NK-92 (cell line): Measurements from ENCODE around the gene SYT7.

Source experiments
- DNase-seq: peaks from one replicate; lab custom pipeline; 2025; ENCODE audit not compliant: unreplicated experiment; lab: John Stamatoyannopoulos, UW

The SYT7 gene

DNA sequence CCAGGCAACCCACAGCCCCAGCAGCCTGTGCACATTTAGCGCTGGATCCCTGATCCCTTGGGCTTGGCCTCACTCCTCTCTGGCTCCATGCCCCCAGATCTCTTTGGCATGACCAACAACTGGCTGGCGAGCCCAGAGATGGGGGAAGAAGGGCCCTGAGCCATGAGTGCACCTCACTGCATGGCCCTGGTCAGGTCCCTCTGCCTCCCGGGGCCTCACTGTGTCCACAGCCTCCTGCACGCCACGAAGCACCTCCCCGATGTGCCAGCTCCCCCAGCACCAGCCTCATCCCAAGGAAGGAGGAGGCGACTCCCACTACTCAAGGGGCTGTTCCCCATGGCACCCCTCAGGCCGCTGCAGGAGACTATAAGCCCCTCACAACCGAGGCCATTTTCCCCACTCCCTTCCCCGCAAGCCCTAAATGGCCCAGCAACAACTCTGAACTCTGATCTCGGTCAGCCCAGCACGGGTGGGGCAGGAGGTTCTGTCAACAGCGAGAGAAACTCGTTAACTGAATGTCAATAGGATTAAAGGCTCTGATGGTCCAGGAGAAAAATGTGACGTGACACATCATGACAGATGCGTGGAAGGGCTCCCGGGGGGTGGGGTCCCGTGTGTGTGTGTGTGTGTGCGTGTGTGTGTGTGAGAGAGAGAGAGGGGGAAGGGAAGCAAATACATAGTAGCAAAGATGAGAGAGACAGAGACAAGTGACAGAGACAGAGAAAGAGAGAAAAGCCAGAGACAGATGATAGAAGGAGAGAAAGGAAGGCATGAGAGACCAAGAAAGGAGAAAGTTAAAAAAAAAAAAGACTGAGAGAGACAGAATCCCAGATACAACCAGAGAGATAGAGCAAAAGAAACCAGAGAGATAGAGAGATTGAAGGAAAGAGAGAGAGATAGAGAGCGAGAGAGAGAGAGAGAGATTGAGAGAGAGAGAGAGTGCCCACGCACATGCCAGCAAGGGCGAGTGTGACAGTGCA, 28.4 kb upstream of the SYT7 start:
- no peak for DNase-seq

DNA sequence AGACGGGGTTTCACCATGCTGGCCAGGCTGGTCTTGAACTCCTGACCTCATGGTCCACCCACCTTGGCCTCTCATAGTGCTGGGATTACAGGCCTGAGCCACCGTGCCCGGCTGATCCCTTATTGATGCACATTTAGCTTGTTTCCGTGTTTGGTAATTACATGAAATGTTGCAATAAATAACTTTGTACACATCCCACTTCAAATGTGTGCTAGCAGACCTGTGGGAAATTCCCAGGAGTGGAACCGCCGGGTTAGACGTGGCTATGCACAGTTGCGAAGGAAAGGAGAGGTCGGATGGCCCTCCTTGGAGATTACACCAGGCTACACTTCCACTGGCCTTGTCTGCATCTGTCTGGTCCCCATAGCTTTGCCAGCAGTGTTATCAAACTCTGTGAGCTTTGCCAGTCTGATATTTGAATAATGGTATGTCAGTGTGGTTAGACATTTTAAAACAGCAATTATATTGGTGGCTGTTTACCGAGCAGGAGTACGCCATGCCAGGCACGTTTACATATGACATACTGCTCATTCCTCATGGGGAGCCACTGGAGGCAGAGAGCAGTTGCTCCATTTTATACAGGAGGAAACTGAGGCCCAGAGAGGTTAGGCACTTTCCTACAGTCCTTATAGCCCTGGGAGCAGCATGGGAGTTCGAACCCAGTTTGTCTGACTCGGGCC, 27.2 kb upstream of the SYT7 start:
- DNase-seq: no peak

DNA sequence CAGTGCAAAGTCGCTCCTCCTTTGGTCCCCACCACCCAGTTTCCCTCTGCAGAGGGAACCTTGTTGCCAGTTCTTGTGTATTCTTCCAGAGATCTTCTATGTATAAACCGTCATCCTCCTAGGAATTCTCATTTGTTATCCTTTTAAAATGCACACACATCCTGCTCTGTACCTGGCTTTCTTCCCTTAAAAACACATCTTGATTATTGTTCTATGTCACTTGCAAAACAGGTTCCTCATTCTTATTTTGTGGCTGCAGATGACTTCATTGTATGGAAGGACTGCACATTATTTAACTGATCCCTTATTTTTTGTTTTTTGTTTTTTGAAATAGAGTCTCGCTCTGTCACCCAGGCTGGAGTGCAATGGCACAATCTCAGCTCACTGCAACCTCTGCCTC, 26.6 kb upstream of the SYT7 start:
- no peak for DNase-seq

DNA sequence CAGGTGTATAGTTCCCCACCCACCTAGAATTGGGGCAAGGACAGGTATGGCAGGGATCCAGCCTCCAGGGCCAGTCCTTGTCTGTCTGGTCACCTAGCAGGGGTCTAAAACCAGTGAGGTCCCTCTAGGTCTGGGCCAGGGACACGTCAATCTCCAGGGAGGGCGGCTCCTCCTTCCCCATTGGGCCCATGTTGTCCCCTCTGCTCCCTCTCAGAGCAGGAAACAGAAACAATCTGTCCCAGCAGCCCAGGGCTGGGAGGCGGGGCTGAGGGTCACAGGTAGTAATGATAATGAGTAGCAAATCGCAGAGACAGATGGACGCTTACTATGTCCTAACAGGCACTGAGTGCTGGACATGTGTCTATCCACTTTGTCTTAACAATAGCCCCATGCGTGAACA, 22.8 kb upstream of the SYT7 start:
- no peak for DNase-seq

DNA sequence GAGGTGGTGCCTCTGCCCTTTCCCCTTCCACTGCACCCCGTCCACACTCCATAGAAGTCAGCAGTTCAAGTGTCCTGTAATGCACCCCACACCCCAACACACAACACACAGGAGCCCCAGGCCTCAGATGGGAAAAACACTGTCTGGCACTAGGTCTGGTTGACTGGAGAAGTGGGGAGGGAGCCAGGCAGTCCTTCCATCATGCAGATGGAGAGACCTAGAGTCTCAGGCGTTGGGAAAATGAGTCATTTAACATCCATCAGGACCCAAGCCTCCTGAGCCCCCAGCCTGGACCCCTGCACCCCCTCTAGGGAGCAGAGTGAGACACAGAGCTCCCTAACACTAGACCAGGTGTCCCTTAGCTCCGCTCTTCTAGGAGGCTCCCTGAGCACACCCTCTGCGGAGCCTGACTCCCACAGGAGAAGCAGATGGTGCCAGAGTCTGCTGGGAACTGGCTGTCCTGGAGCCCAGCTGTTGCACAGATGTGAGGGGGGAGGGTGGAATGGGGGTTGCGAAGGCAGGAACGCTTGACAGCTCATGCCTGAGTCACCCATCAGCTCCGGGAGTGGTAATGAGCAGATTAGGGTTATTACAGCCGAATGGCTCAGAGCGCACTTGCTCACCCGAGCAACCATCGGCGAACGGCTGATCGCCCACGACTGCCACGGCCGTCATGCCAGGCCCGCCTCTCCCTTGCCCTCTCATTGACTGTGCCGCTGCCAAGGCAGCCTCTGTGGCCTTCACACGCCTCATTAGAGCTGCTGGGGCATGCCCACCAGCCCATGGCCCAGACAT, 22.1 kb upstream of the SYT7 start:
- no peak for DNase-seq

DNA sequence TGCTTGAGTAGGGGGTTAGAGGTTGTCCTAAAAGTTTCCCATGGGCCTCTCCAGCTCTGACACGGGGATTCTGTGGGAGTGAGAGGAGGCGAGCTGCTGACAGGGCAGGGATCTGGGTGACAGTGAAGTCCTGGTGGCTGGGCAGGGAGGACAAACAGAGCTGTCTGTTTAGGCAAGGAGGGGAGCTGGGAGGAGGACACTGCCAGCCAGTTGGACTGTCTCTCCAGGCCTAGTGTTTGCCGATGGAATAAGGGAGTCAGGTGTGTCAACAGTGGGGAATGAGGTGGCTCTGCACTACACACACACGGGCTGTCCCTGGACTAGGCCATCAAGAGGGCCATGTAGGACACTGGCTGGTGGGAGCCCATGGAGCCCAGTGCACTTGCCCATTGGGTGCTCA, 20.6 kb upstream of the SYT7 start:
- DNase-seq: no peak

DNA sequence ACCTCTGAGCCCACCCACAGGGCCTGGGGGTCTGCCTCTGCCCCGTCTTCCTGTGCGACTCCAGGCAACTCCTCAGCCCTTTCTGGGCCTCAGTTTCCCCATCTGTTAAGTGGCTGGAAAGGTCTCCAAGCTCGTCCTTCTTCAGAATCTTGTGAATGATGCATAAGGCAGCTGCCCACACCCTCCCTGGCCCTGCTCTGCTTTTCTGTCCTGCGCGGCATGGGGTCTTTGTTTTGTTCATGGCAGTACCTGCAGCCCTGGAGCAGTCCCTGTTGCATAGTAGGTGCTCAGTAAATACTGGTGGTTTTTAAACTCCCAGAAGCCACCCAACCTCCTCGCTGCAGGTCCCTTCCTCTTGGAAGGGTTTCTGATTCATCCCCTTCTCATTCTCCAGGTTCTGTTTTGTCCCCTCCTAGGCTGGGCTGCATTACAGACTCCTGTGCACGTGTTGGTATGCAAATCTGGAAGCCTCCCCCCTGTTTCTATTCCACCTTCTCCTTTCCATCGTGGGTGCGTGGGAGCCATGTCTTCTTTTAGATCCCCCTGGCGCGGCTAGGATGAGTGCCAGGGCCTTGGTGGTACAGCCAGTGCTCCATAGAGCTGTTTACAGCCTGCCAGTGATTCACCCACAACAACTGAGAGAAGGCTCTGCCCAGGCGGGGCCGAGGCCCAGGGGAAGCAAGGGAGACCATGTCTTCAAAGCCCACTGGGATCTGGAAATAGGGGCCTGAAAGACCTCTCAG, 19.3 kb upstream of the SYT7 start:
- DNase-seq: no peak

DNA sequence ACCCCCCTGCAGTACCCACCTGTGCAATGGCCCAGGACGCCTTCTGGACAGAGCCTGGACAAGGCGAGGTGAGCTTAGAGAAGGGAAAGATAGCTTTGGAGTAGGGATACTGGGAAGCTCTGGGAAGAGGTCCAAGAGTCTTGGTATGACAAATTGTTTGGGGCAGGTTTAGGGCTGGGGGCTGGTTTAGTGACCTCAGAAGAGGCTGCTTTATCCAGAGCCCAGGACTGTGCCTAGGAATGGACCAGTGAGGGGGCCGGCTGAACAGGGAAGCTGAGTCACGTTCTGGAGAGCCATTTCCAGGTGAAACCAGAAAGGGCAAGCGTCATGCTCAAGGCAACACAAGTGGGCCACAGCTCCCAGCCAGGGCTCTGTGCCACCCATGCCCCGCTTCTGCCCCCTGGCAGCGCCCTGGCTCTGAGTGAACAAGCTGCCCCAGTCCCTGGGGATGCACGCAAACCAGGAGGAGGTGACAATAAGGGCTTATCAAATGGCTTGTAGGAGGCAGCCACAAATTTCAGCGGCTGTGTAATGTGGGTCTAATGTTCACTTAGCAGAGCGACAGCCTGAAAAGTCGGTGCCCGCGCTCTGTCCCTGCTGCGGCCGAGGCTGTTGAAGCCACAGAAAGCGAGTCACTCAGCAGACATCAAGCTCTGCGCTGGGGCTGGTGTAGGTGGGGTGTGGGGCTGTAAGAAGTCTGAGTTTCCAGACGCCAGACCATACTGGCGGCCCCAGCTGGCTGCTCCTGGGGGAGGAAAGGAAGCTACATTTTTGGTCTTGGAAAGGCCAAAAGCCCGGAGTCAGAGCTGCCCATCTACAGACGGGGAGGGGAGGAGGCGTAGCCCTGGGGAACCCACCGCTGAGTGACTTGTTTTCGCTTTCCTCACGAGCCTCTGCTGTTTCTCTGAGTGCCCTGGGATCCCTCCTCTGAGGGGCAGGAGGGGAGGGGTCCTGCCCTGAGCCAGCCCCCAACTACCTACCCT, 18.3 kb upstream of the SYT7 start:
- no peak for DNase-seq

DNA sequence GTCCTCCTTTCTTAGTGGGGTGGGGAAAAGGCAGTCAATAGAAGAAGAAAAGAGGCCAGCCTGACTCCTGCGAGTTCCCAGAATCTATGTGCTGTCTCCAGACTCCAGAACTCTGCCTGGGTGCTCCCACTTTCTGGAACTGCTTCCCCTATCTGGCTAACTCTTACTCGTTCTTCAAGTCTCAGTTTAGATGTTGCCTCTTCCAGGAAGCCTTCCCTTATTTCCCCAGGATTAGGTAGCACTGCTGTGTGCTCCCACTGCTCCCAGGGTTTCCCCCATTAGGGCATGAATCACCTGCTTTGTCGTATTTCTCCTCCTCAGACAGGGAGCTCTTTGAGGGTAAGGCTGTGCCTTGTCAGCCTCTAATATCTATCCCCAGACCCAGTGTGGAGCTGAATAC, 17.5 kb upstream of the SYT7 start:
- DNase-seq: no peak

DNA sequence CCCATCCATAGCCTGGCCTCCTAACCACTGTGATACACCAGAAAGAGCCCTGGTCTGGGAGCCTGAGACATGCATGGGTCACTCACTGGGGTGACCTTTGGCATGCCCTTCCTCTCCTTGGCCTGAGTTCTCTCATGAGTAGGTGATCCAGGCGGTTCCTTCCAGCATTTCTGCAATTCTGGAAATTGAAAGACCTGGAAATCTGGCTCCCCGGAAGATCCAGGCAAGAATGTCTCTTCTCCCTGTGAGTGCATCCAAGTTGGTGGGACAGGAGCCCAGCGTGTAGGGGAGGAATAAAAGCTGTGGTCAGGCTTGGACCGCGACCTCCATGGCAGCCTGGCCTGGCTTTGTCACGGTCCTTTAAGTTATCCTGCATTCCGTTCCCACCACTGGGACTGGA, 16.1 kb upstream of the SYT7 start:
- DNase-seq: no peak

DNA sequence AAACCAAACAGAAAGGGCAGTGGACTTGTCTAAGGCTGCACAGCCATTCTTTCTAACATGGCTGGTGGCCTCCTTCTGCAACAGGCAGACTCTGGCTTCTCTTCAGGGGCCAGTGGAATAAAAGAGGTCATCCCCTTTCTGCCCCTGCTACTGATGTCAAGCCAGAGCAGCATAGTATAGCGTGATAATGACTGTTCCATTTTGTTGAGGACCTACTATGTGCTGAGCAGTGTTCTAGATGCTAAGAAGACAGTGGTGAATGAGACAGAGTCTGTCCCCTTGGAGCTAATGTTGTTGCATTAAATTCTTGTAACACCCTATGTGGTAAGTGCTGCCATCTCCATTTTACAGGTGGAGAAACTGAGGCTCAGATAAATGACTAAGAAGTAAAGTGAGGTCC, 15.7 kb upstream of the SYT7 start:
- no peak for DNase-seq

DNA sequence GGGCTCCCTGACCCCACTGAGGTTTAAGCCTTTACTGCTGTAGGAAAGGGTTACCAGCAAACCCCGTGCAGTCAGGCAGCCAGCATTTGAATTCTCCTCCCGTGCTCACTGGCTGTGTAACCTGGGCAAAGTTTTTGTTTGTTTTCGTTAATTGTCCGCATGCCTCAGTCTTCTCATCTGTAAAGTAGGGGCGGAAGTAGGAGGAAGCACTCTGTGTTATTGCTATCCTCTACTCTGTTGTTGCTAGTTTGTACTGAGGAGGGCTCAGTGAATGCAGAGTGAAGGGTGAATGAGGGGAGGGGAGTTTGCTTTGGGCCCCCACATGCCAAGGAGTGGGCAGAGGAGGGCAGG, 14.0 kb upstream of the SYT7 start:
- no peak for DNase-seq

DNA sequence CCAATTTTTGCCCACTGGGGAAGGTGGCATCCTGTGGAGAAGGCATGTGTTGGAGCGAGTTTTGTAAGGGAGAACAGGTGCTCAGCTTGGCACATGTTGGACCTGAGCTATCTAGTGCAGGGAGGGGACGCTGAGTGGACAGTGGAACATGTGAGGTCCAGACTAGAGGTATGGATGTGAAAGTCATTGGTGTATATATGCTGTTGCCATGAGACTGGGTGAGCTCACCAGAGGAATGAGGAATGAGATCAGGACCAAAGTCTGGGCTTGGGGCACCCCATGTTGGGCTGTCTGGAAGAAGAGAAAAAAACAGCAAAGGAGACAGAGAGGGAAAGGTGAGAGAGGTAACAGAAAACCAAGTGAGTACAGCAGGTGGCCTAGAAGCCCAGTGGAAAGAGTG, 12.3 kb upstream of the SYT7 start:
- DNase-seq: no peak

DNA sequence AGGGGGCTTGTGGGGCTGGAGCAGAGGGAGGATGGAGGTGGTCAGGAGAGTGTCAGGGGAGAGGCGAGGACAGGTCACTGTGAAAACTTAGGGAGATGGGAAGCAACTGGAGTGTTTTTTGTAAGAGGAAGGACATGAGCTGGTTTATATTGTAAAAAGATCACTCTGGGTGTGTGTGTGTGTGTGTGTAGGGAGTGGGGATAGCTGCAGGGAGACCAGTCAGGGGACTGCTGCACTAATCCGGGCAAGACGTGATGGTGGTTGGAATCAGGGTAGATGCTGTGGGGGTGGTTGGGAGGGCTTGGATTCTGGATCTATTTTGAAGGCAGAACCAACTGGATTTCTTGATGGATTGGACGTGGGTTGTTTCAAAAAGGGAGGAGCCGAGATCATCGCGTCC, 11.3 kb upstream of the SYT7 start:
- DNase-seq: no peak

DNA sequence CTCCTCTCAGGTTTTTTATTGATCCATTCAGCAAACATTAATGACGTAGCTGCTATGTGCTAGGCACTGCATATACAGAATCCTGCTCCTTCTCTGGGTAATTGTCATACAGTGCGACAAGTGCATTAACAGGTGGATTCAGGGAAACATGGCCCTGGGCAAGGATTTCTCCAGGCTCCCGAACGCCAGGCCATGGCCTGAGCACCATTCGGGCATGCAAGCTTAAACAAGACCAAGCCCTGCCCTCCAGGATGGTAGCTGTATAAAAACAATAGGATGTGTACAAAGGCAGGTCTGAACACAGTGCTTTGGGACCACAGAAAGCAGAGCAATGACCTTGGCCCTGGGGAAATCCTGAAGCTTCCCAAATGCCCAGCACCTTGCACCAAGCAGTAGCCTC, 9.1 kb upstream of the SYT7 start:
- no peak for DNase-seq

DNA sequence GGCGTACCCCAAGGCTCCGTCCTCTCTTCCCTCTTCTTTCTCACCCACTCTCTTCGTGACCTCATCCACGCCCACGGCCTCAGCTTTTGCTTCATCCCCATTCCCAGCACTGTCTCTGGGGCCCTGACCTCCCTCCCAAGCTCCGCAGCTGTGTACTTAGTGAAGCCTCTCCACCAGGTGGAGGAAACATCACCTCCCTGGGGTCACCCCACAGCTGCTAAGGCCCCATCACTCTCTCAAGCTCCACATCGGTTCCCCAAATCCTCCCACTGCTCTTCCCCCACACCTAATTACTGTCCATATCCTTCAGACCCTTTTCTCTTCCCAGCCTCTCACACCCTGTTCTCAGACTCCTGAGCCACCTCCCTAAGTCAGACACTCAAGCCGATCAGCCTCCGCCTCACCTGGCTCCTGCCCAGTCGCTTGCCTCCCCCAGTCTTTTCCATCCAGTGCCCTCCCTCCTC, 7.9 kb upstream of the SYT7 start:
- no peak for DNase-seq

DNA sequence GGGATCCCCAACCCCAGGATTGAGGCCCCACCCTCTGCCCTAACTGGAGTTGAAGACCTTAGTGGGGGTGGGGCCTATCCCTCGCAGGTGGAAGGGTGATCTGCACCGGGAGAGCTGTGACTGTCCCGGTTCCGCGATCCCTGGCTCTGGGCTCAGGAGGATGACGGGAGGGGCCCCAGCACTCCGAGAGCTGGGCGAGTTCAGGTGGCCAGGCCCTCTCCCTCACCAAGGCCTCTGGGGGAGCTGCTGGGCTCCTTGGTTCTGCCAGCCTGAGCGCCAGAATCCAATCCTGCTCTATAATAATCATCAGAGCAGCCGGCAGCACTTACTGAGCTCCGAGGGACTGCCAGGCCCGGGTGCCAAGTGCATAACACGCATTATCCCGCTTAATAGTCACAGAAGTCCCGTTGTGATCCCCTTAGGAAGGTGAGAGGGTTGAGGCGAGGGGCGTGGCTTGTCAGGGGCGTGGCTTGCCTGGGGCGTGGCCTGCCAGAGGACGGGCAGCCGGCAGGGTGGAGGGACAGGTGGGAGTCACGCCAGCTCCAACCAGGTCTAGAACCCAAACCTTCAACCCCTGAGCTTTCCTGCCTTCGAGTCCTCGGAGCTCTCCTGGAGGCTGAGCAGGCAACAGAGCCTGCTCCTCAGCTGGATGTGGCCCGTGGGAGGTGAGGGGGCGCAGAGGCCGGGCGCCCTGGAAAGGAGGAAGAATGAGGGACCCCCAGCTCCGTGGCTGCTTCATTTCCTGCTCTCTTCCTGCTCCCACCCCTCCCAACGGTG, 7.3 kb upstream of the SYT7 start:
- no peak for DNase-seq

DNA sequence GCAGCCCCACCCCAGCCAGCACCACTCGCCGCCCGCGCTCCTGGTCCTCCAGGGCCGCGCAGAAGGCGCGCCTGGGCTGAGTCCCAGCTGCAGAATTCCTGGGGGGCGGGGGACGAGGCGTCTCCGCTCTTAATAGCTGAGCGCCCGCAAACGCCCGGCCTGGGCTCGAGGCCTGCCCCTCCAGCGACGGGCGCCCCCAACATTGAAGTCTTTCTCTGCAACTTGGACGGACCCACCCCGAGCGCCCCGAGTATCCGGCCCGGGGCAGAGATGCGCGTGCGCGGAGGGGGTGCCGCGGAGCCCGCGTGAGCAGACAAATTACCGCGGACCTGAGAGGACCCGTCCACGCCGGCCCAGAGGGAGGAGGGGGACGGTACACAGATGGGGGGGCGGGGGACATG, 6.7 kb upstream of the SYT7 start:
- no peak for DNase-seq

DNA sequence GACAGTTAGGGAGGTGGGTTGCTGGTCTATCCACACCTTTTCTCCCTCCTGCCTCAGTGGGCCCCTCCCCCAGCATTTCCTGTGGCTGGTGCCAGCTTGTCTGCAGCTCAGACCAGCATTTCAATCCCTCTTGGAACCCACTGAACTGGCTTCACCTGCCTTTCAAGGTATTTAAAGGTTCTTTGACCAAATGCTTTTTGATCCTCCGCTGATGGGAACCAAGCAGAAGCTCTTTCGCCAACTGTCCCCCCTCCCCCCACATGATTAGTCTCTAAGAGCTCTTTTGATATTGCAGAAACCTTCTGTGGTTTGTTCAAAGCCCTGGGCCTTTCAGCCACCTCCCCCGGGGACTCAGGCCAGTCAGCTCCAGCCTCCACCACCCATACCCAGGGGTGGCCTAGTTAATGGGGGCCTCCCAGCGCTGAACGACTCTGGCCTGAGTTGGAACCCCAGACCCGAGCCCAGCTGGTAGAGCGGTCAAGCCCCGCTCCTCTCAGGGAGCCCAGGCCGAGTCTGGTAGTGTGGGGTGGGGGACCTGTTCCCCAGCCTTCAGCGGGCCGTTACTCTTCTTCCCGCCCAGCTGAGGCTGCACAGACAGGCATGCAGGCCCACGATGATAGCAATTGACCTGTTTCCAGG, 6.0 kb upstream of the SYT7 start:
- no peak for DNase-seq
